ENCODE results near the gene CCDC148. TPM values are rescaled to one million over a fixed set of nuclear protein-coding genes. Genes with fewer than 3 reads are reported as not detected.

CCDC148 gene
- total and polyA plus RNA-seq, 4 donors, result 0.02 to 0.42 (median 0.31) TPM

DNA sequence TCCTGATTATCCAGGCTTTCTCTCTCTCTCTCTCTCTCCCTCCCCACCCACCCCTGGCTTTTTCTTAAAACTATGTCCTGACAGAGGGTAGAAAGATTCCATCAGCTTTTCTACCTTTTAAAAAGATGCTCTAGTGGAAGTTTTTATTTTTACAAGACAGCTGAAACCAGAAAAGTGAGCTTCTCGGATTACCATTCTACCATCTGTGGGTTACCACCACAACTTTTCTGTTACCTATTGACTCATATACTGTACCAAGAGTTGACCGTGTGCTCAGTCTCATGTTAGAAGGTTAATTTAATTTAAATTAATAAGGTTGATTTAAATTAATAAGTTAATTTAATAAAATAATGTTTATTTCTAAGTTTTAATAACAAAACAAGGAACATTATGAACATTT is 217.3 kb downstream of the CCDC148 start:
- Histone ChIP-seq H3K9me3 (ENCODE audit: control insufficient read depth in 4 of 4, low read length in 3 of 4) (no peaks in the 10 kb centered on the region), H3K36me3 (ENCODE audit: control insufficient read depth in 4 of 4, insufficient read depth in 3 of 4, low read depth in 1 of 4, low read length in 3 of 4) (no peaks in the 10 kb centered on the region), H3K4me1 (ENCODE audit: control insufficient read depth in 4 of 4, insufficient read depth in 4 of 4, low read length in 3 of 4) (no peaks in the 10 kb centered on the region), H3K27ac (ENCODE audit: low read depth in 1 of 2, low read length in 2 of 2) (no peak overlapping the region), H3K9ac (ENCODE audit: low read depth in 1 of 2, low read length in 2 of 2) (no peak overlapping the region), H3K27me3 (ENCODE audit: control insufficient read depth in 4 of 4, insufficient read depth in 4 of 4, low read length in 3 of 4) (no peaks in the 10 kb centered on the region), H3K4me3 (ENCODE audit: low read depth in 1 of 3, low read length in 3 of 3) (no peak overlapping the region)
- 95% methylated on average over 2 of the region's 2 CpGs for WGBS
- TF ChIP-seq, protein P1, sequence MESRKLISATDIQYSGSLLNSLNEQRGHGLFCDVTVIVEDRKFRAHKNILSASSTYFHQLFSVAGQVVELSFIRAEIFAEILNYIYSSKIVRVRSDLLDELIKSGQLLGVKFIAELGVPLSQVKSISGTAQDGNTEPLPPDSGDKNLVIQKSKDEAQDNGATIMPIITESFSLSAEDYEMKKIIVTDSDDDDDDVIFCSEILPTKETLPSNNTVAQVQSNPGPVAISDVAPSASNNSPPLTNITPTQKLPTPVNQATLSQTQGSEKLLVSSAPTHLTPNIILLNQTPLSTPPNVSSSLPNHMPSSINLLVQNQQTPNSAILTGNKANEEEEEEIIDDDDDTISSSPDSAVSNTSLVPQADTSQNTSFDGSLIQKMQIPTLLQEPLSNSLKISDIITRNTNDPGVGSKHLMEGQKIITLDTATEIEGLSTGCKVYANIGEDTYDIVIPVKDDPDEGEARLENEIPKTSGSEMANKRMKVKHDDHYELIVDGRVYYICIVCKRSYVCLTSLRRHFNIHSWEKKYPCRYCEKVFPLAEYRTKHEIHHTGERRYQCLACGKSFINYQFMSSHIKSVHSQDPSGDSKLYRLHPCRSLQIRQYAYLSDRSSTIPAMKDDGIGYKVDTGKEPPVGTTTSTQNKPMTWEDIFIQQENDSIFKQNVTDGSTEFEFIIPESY (IDR thresholded peaks at IDR 0.05), result no peak
- DNase-seq (ENCODE audit: low spot score), result no peak

DNA sequence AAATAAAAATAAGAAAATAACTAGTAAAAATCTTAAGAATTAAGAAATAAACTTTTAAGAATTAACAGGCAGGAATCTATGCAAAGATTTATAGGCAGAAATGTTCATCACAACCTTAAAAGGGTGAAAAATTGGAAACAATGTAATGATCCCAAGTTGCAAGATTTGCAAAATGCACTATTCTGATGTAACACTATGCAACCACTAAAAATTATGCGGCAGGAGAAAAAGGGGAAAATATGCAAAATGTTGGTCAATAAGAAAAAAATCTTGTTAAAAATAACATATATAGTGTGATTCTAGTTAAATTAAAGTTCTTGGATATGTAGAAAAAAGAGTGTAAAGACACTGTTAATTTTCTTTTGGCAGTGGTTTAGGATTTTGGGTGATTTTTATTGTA is 222.1 kb downstream of the CCDC148 start:
- WGBS, result 93% methylated on average over 1 of the region's 1 CpG
- H3K27ac ChIP-seq (ENCODE audit: low read depth in 1 of 2, low read length in 2 of 2), result no peak overlapping the region
- H3K27me3 ChIP-seq (ENCODE audit: control insufficient read depth in 4 of 4, insufficient read depth in 4 of 4, low read length in 3 of 4), result no peaks in the 10 kb centered on the region
- DNase-seq (ENCODE audit: low spot score), result no peak
- H3K4me3 ChIP-seq (ENCODE audit: low read depth in 1 of 3, low read length in 3 of 3), result no peak overlapping the region
- TF ChIP-seq EGR1 (IDR thresholded peaks at IDR 0.05; ENCODE audit: low read depth in 2 of 2), result no peak
- no peak for TF ChIP-seq NR2F2 (IDR thresholded peaks at IDR 0.05)
- TF ChIP-seq, protein P2, sequence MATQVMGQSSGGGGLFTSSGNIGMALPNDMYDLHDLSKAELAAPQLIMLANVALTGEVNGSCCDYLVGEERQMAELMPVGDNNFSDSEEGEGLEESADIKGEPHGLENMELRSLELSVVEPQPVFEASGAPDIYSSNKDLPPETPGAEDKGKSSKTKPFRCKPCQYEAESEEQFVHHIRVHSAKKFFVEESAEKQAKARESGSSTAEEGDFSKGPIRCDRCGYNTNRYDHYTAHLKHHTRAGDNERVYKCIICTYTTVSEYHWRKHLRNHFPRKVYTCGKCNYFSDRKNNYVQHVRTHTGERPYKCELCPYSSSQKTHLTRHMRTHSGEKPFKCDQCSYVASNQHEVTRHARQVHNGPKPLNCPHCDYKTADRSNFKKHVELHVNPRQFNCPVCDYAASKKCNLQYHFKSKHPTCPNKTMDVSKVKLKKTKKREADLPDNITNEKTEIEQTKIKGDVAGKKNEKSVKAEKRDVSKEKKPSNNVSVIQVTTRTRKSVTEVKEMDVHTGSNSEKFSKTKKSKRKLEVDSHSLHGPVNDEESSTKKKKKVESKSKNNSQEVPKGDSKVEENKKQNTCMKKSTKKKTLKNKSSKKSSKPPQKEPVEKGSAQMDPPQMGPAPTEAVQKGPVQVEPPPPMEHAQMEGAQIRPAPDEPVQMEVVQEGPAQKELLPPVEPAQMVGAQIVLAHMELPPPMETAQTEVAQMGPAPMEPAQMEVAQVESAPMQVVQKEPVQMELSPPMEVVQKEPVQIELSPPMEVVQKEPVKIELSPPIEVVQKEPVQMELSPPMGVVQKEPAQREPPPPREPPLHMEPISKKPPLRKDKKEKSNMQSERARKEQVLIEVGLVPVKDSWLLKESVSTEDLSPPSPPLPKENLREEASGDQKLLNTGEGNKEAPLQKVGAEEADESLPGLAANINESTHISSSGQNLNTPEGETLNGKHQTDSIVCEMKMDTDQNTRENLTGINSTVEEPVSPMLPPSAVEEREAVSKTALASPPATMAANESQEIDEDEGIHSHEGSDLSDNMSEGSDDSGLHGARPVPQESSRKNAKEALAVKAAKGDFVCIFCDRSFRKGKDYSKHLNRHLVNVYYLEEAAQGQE (IDR thresholded peaks at IDR 0.05), result no peak
- TF ChIP-seq JUND (IDR thresholded peaks at IDR 0.05), result no peak
- no peak for TF ChIP-seq YY1 (IDR thresholded peaks at IDR 0.05)
- TF ChIP-seq FOXA2 (IDR thresholded peaks at IDR 0.05), result no peak
- TF ChIP-seq, protein P1 (IDR thresholded peaks at IDR 0.05), result no peak
- no peak for TF ChIP-seq RXRA (IDR thresholded peaks at IDR 0.05)
- TF ChIP-seq, protein P3, sequence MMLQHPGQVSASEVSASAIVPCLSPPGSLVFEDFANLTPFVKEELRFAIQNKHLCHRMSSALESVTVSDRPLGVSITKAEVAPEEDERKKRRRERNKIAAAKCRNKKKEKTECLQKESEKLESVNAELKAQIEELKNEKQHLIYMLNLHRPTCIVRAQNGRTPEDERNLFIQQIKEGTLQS (IDR thresholded peaks at IDR 0.05), result no peak
- no peak for TF ChIP-seq FOXA1 (IDR thresholded peaks at IDR 0.05)
- H3K4me1 ChIP-seq (ENCODE audit: control insufficient read depth in 4 of 4, insufficient read depth in 4 of 4, low read length in 3 of 4), result no peaks in the 10 kb centered on the region
- H3K9me3 ChIP-seq (ENCODE audit: control insufficient read depth in 4 of 4, low read length in 3 of 4), result no peaks in the 10 kb centered on the region
- no peaks in the 10 kb centered on the region for H3K36me3 ChIP-seq (ENCODE audit: control insufficient read depth in 4 of 4, insufficient read depth in 3 of 4, low read depth in 1 of 4, low read length in 3 of 4)
- no peak overlapping the region for H3K9ac ChIP-seq (ENCODE audit: low read depth in 1 of 2, low read length in 2 of 2)

DNA sequence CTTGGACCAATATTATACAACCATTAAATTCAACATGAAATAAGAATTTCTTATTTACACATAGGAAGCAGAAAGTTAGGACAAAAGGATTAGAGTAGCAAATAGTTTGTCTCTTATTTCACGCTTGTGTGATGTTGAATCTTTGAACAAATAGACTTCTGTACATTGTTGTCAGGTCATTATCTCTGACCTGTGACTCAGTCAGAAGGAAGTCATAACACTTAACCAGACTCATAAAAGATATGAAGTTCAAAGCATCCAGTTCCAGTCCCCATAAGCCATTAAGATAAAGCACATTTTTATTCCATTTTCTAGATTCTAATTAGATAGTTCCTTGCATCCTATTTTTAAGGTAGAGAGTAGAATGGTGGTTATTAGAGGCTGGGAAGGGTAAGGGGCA is 224.1 kb downstream of the CCDC148 start:
- Histone ChIP-seq H3K27ac (ENCODE audit: low read depth in 1 of 2, low read length in 2 of 2) (no peak overlapping the region), H3K4me3 (ENCODE audit: low read depth in 1 of 3, low read length in 3 of 3) (no peak overlapping the region), H3K27me3 (ENCODE audit: control insufficient read depth in 4 of 4, insufficient read depth in 4 of 4, low read length in 3 of 4) (no peaks in the 10 kb centered on the region), H3K9me3 (ENCODE audit: control insufficient read depth in 4 of 4, low read length in 3 of 4) (no peaks in the 10 kb centered on the region), H3K9ac (ENCODE audit: low read depth in 1 of 2, low read length in 2 of 2) (no peak overlapping the region), H3K36me3 (ENCODE audit: control insufficient read depth in 4 of 4, insufficient read depth in 3 of 4, low read depth in 1 of 4, low read length in 3 of 4) (no peaks in the 10 kb centered on the region), H3K4me1 (ENCODE audit: control insufficient read depth in 4 of 4, insufficient read depth in 4 of 4, low read length in 3 of 4) (no peaks in the 10 kb centered on the region)
- WGBS, result 67% methylated on average over 1 of the region's 1 CpG
- no peak for TF ChIP-seq HNF4A (conservative IDR thresholded peaks at IDR 0.05)
- TF ChIP-seq FOXA2 (IDR thresholded peaks at IDR 0.05), result no peak
- TF ChIP-seq YY1 (IDR thresholded peaks at IDR 0.05), result no peak
- DNase-seq (ENCODE audit: low spot score), result no peak
